RWPE2 (cell line): Measurements from ENCODE around the gene ACBD4.

Experiments
- ATAC-seq: fragments of 200-7000 bp; cut with Tn5 transposase; 3 replicates; pipeline ENCODE4 v1.9.1; 2021; ENCODE audit warnings: low read depth
- DNase-seq: peaks from one replicate; pipeline ENCODE4 v3.0.0-alpha.2; 2020; ENCODE audit warnings: low spot score
- H3K27ac ChIP-seq: fragments of 450-650 bp; 2 replicates; pipeline ENCODE4 v1.5.1; 2017; ENCODE audit warnings: mild to moderate bottlenecking; ENCODE audit not compliant: poor library complexity, severe bottlenecking
- H3K27me3 ChIP-seq: fragments of 250-450 bp; sonication (Bioruptor Pico); 2 replicates; pipeline ENCODE4 v1.5.1; 2021; ENCODE audit warnings: mild to moderate bottlenecking, moderate library complexity; ENCODE audit not compliant: insufficient read depth, poor library complexity, severe bottlenecking
- H3K36me3 ChIP-seq: fragments of 250-450 bp; sonication (Bioruptor Pico); 2 replicates; pipeline ENCODE4 v1.5.1; 2020; ENCODE audit warnings: low read depth, mild to moderate bottlenecking, moderate library complexity
- H3K4me1 ChIP-seq: fragments of 250-450 bp; sonication (Bioruptor Pico); 2 replicates; pipeline ENCODE4 v1.5.1; 2021; ENCODE audit warnings: mild to moderate bottlenecking, moderate library complexity; ENCODE audit not compliant: insufficient read depth, poor library complexity, severe bottlenecking
- H3K4me3 ChIP-seq: fragments of 250-450 bp; sonication (Bioruptor Pico); 2 replicates; pipeline ENCODE4 v1.5.1; 2021; ENCODE audit warnings: mild to moderate bottlenecking, moderate library complexity; ENCODE audit not compliant: severe bottlenecking
- H3K9me3 ChIP-seq: fragments of 250-450 bp; sonication (Bioruptor Pico); 2 replicates; pipeline ENCODE4 v1.5.1; 2021; ENCODE audit warnings: mild to moderate bottlenecking, moderate library complexity; ENCODE audit not compliant: severe bottlenecking
- CTCF ChIP-seq: fragments of 450-650 bp; IDR thresholded peaks from one replicate; pipeline ENCODE4 v1.5.1; 2017; ENCODE audit warnings: mild to moderate bottlenecking, moderate library complexity; ENCODE audit not compliant: poor library complexity, severe bottlenecking

ACBD4 gene

GRCh38 chr17:45170931-45171337 lies 35.4 kb downstream of the ACBD4 start:
- ATAC-seq = peak; percentile 71
- Histone ChIP-seq H3K27ac (peak overlapping the region; percentile 98), H3K4me1 (peaks cover 20% of the 10 kb centered on the region)

GRCh38 chr17:45171338-45172231 lies 36.1 kb downstream of the ACBD4 start:
- H3K9me3 ChIP-seq = no peaks in the 10 kb centered on the region
- H3K4me1 ChIP-seq = peaks cover 27% of the 10 kb centered on the region
- H3K27me3 ChIP-seq = no peaks in the 10 kb centered on the region
- no peak for TF ChIP-seq CTCF
- peak overlapping the region; percentile 37 for H3K4me3 ChIP-seq
- DNase-seq (peak; percentile 93), ATAC-seq (peak; percentile 35)
- no peaks in the 10 kb centered on the region for H3K36me3 ChIP-seq
- peak overlapping the region; percentile 98 for H3K27ac ChIP-seq

More at GRCh38 chr17:45170931-45171337, 35.4 kb downstream of the ACBD4 start:
- Histone ChIP-seq H3K4me3 (peak overlapping the region; percentile 37), H3K9me3 (no peaks in the 10 kb centered on the region), H3K36me3 (no peaks in the 10 kb centered on the region), H3K27me3 (no peaks in the 10 kb centered on the region)
- TF ChIP-seq CTCF = no peak
- peak; percentile 95 for DNase-seq

- H3K4me1 ChIP-seq = peaks cover 29% of the 10 kb centered on the region
Observed at GRCh38 chr17:45172232-45172540, 36.7 kb downstream of the ACBD4 start.

GRCh38 chr17:45172541-45173286 lies 37.2 kb downstream of the ACBD4 start:
- peak; percentile 59 for ATAC-seq

More at GRCh38 chr17:45172232-45172540, 36.7 kb downstream of the ACBD4 start:
- H3K9me3 ChIP-seq = no peaks in the 10 kb centered on the region
- H3K36me3 ChIP-seq = no peaks in the 10 kb centered on the region
- H3K27me3 ChIP-seq = no peaks in the 10 kb centered on the region
- ATAC-seq = peak; percentile 4
- peak overlapping the region; percentile 98 for H3K27ac ChIP-seq
- no peak for DNase-seq
- peak overlapping the region; percentile 37 for H3K4me3 ChIP-seq
- TF ChIP-seq CTCF = no peak

More at GRCh38 chr17:45172541-45173286, 37.2 kb downstream of the ACBD4 start:
- H3K9me3 ChIP-seq = no peaks in the 10 kb centered on the region
- TF ChIP-seq CTCF = peak; percentile 36
- H3K4me1 ChIP-seq = peaks cover 29% of the 10 kb centered on the region
- H3K36me3 ChIP-seq = no peaks in the 10 kb centered on the region
- H3K4me3 ChIP-seq = peak overlapping the region; percentile 37
- peak overlapping the region; percentile 98 for H3K27ac ChIP-seq
- H3K27me3 ChIP-seq = no peaks in the 10 kb centered on the region
- peak; percentile 98 for DNase-seq
